GM19193 (cell line): Measurements from ENCODE around the gene PRRG2.

Experiments used
- POLR2A ChIP-seq: IDR thresholded peaks from 4 replicates; pipeline ENCODE4 v1.6.1; 2011; ENCODE audit not compliant: insufficient read depth, insufficient read length; ENCODE audit errors: extremely low read depth

The PRRG2 gene

DNA sequence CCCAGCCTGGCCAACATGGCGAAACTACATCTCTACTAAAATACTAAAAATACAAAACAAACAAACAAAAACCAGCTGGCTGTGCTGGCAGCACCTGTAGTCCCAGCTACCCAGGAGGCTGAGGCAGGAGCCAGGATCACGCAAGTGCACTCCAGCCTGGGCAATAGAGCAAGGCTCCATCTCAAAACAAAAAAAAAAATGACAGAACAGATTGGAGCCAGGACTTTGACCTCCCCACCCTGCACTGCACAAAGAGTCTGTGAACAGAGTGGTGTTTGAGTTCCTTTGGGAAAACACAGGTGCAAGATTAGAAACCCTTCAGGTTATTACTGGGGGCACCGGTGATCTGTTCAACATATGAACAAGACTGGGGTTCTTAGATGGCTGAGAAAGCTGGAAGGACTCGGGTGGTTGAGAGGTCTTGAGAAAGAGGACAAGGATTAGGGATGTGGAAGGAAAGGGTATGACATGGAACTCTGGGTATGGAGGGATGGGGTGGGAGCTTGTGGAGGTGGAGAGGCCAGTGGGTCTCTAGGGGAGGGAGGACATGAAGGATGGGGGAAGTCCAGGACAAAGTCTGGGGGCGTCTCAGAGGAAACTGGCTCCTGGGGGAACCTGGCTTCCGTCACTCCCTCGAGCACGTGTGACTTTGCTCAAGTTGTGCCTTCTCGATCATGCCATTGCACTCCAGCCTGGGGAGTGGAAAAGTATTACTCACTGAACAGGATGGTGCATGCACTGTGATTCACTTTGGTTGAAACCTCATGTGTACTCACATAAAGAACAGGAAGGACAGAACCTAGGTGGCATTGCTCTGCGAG is 27.5 kb upstream of the PRRG2 start:
- TF ChIP-seq POLR2A = no peak

DNA sequence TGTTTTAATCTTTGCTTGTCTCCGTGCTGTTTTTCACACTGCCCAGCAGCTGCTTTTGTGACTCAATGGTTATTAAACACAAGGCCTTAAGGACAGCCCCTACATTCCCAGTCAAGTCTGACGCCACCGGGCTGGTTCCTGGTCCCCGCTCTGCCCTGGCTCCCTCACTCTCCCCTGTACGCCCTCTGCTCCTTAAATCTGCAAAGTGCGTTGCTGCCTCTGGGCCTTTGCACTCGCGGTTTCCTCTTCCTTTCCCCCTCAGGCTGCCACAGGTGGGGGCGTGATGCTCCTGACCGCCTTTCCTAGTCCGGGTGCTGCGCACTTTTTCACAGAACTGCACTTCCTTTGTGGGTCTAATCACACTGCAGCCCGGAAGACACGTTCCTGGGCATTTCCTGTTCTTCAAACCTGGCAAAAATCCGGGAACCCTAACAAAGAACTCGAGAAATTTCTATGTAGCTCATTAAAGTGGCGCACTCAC is 26.4 kb upstream of the PRRG2 start:
- no peak for TF ChIP-seq POLR2A

DNA sequence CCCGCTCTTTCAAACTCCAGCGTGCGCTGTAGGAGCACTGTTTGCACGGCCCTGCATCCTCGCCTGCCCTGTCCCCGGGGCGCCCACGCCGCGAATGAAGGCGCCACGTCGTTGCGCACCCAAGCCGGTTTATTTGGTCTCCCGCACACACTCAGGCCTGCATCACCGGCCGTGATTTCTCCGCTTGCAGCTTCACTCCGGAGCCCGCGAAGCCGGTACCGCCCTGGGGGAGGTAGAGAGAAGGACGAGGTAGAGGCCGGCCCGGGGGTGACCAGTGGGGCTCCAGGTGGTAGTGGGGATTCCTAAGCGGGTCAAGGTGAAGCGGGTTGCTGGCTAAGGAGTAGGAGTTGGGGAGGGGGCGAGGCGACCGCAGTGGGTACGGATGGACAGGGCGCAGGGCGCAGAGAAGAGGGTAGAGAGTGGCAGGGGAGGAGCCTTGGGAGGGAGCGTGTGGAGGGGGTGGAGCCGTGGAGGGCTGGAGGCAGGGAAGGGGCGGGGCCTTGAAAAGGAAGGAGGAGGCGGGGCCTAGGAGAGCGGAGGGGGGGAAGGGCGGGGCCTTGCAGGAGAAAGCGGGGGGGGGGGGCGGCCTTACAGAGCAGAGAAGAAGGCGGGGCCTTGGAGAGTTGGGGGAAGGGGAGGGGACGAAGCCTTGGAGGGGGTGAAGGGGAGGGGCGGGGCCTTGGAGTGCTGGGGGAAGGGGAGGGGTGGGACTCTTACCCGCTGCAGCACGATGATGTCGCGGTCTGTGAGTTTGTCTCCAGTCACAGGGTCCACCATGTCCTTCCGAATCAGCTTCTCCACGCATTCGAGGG is 25.3 kb upstream of the PRRG2 start:
- no peak for TF ChIP-seq POLR2A

DNA sequence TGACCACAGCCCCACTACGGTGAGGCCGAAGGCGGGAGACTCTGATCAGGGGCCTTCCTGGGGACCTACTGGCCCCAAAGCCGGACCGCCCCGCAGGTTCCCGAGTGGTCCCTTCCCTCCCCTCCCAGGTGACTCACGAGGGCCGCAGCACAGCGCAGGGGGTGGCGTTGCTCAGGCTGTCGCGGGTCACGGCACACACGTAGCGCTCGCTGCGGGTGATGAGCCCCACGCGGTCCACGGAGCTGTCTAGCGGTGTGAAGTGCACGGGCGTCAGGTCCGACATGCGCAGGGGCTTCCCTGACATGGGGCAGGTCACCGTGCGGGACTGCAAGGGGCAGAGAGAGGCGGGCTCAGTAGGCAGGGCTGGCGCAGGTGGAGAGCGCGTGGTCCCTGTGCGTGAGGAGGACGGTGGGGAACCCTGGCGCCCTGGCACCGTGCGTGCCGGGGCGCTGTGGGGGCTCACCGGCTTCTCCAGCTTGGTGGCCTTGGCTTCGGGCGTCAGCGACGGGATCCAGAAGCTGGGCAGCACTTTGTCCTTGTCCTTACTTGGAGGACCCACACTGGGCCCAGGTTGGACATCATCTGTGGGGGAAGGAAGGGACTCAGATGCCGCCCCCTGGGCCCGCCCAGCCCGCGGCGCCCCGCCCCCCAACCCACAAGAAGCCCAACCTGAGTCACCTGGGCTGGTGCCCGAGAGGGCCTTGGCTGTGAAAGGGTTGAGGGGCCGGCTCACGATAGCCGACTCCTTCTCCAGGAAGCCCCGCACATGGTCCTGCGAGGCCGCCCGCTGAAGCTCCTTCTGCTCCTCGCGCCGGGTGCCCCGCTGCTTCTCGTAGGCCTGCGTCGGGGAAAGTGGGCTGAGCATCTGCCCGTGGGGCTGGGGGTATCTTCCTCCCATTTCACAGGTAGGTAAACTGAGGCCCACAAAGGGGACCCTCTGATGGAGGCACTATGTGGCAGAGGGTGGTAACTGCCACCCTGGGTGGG is 24.4 kb upstream of the PRRG2 start:
- no peak for TF ChIP-seq POLR2A

DNA sequence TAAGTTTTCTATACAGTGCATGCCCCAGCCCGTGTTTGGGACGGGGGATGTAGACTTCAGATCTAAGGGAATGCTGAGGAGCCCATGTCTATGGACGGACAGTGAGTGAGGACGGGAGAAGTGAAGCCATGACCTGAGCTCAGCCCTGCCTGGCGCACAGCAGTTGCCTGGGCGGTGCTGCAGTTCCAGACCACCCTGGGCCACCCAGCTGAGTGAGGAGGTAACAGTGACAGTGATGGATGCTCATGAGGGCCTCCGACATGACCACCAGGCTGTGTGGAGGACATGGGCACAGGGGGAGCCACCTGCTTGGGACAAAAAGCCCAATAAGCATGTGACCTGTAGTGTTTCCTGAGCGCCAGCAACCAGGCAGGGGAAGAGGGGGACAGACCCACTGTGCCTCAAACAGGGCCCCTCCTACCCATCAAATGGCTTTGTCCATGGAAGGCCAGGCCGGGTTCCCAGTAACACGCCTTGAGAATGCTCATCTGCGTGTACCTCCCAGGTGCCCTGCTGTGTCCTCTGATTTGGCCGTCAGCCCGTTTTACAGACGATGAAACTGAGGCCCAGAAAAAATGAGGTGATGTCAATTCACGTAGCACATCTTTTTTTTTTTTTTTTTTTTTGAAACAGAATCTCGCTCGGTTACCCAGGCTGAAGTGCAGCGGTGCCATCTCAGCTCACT is 23.3 kb upstream of the PRRG2 start:
- no peak for TF ChIP-seq POLR2A

DNA sequence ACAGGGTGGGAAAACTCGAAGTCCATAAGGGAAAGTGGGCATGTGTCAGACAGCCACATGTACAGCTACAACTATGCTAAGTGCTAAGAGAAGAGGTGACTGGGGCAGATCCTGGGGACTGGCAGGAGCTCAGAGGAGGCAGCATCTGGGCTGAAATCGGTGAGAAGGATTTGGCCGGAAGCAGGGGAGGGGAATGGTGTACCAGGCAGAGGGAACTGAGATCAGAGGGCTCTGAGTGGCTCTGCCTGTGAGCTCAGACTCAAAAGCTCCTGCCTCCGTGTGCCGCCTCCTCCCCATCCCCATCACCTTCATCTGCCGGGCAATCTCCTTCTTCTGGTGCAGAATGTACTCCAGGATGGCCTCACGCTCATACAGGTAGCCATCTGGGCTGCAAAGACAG is 22.5 kb upstream of the PRRG2 start:
- no peak for TF ChIP-seq POLR2A

DNA sequence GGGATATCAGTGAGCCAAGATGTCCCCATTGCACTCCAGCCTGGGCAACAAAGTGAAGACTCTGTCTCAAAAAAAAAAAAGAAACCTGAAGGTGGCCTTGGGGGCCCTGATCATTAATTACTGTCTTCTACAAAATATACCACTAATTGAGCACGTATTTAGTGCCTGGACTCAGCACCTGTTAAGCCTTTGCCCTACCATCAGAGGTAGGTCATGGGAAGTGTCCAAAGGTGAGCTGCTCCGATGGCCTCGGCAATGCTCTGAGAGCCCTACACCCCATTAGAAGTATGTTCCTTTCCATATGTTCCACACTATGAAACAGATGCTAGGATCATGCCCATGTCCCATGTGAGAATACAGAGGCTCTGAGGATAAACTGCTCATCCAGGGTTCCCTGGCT is 21.7 kb upstream of the PRRG2 start:
- TF ChIP-seq POLR2A = no peak

DNA sequence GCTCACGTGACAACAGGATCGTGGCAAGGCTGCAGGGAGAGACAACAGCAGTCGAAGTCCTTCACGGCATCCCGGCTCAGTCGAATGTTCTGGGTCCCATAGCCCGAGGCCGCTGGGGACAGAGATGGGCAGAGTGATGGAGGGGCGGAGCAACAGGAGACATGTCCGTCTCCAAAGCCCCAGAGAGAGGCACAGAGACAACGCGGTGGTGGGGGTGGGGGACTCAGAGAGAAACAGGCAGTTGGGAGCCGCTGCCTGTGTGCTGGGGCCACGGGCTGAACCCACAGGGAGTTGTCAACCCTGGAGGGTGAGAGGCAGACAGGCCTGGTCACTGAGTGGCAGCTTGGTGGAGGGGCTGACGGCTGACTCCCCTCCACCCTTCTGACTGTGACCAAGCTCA is 21.2 kb upstream of the PRRG2 start:
- TF ChIP-seq POLR2A = no peak

DNA sequence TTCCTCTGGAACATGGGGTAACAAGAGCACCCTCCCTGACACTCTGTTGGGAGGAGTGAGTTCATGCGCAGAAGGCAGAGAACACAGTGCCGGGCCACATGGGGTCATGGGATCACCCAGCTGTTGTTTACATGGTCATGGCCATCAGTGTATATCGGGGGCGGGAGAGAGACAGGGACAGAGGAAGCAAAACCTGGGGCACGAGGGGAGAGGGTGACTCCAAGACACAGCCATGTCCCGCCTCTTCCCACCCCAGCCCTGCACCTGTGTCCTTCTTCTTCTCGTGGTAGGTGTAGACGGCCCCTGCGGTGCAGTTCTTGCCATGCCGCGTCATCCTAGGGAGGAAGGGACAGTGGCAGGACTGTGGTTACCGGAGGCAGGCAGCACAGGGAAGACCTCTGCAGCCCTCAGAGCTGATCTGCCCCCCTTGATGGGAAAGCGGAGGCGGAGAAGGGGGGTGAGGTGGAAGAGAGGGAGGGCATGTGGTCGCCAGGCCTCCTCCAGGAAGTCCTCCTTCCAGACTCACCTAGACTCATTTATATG is 20.7 kb upstream of the PRRG2 start:
- TF ChIP-seq POLR2A = no peak

DNA sequence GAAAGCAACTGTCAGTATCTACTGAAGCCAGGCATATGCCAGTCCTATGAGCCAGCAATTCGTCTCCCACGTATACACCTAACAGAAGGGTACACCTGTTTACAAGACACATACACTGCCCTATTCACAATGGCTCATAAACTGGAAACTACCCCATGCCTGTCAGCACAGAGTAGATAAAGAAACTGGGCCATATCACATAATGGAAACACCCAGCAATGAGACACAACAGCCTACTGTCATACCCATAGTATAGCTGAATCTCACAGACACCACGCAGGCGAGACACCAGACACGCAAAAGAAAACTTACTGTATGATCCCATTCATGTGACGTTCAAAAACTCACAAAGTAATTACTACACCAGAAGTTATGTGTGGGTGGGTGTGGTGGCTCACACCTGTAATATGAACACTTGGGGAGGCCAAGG is 16.5 kb upstream of the PRRG2 start:
- no peak for TF ChIP-seq POLR2A

DNA sequence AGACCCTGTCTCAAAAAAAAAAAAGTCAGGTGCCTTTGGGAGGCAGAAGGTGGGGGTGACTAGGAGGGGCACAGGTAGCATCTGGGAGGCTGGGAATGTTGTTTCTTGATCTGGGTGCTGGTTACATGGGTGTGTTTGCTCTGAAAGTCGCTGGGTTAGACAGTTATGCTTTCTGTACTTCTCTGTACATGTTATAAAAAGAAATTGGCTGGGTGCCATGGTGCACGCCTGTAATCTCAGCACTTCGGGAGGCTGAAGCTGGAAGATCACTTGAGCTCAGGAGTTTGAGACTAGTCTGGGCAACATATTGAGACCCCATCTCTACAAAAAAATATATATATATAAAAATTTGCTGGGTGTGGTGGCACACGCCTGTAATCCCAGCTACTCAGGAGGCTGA is 15.9 kb upstream of the PRRG2 start:
- no peak for TF ChIP-seq POLR2A

DNA sequence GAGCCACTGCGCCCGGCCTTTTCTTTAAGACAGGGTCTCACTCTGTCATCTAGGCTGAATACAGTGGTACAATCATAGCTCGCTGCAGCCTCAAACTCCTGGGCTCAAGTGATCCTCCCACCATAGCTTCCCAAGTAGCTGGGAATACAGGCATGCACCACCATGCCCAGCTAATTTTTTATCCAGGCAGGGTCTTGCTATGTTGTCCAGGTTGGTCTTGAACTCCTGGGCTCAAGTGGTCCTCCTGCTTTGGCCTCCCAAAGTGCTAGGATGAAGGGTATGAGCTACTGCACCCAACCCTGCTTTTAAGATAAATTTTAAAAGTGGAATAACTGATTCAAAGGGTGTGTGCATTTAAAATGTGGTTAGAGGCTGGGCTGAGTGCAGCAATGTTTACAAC is 14.8 kb upstream of the PRRG2 start:
- no peak for TF ChIP-seq POLR2A

DNA sequence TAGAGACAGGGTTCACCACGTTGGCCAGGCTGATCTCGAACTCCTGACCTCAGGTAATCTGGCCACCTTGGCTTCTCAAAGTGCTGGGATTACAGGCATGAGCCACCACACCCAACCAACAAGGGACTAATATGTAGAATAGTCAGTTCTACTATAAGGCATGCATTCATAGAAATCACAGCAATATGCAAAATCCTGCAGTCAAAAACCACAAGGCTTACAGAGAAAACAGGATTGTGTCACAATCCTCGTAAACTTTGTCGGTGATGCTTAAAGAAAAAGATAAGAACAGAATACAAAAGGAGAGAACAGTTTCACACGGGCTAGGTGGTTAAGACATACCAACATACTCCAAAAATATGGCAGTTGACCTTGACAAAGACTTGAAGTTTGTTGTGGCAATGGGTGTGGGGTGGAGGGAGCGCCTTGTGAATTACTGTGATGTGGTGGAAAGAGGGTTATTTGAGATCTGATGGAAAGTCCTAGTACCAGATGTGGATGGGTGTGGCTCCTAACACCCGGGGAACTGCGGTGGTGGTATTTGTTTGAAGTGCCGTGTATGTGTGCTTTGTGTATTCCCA is 13.2 kb upstream of the PRRG2 start:
- no peak for TF ChIP-seq POLR2A

DNA sequence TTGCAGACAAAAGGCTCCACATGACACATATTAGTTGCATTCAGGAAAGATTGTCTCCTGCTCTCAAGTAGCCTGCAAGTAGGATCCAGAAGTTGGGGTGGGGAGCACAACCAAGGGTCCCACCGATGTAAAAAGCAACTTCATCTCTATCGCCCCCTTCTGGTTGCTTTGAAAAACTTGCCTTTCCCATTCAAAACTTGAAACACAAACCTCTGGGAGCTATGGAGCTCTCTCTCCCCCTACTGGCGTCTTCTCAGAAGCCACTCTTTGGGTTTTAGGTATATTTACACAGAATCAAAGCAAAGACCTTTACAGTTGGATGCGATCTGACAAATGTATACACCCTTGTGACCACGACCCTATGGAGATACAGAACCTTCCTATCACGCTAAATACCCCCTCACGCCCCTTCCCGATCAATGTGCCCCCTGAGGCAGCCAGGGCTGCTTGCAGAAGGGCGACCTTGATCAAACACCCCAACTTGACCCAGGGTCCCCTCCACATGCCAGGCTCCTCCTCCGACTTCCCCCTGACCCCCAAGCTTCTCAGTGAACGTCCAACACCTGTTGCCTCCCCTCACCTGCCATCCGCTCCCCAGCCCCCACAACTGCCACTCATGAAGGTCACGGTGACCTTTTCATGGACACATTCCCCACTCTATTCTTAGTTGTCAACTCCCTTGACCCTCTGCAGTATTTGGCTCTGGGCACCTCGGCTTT is 10.8 kb upstream of the PRRG2 start:
- no peak for TF ChIP-seq POLR2A
